NCI-H82 (cell line): Measurements from ENCODE around the gene BPTF.
"Not testable (repeated sequence)": the region's sequence is repeated elsewhere in the genome, so short reads cannot be mapped to it uniquely, and the experiment has no call there.

Source experiments
- DNase-seq: peaks from one replicate; lab custom pipeline; 2025; lab: John Stamatoyannopoulos, UW

BPTF gene

DNA sequence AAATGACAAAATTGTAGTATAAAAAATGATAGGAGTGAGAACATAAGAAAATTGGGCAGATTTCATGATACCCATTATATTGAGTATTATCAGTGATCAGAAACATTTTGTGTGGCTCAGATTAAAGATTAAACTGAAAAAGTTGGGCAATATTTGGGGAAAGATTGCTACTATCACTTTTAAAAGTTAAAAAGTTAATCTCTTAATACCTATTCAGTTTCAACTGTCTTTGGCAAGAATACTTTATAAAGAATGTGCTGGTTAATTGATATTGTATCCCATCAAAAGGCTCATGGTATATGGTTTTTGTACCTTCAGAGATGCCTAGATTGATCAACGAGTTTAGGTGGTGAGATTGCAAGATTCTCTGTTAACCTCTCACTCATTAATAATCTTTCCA is 55.8 kb downstream of the BPTF start:
- DNase-seq = no peak

DNA sequence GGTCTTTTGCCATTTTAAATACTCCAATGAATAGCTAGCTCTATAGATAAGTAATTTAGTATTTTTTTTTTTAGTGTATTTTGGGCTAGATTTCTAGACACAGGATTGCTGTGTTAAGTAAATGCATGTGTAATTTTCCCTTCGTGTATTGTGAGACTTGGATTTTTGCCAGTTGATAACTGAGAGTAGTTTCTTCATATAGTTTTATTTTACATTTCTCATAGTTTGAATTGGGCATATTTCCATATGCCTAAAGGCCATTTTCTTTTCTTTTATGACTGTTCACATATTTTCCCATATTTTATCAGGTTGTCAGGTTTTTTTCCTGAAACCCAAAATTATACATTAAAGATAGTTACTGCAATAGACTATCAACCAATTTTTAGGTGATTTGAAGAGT is 59.4 kb downstream of the BPTF start:
- DNase-seq = no peak

DNA sequence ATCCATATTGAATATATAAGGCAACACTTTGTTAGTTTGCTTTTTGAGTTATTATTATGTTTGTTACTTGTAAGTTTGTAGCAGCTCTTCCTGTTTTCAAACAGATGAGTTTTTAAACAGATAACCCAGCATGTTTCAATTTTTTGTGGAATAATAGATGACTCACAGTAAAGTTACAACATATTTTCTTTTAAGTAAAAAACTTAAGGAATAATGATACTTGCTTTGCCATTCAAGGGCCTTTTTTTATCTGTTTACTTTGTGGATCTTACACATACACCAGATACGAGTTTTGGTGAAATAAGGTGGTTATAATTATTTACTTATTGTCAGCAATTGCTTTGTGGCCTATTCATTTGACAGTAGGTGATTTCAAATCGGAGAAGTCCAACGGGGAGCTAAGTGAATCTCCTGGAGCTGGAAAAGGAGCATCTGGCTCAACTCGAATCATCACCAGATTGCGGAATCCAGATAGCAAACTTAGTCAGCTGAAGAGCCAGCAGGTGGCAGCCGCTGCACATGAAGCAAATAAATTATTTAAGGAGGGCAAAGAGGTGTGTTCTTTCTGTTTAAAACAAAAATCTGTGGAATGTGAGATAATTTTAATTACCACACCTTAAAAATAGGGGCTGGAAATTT is 66.3 kb downstream of the BPTF start:
- DNase-seq = peak; percentile 20

DNA sequence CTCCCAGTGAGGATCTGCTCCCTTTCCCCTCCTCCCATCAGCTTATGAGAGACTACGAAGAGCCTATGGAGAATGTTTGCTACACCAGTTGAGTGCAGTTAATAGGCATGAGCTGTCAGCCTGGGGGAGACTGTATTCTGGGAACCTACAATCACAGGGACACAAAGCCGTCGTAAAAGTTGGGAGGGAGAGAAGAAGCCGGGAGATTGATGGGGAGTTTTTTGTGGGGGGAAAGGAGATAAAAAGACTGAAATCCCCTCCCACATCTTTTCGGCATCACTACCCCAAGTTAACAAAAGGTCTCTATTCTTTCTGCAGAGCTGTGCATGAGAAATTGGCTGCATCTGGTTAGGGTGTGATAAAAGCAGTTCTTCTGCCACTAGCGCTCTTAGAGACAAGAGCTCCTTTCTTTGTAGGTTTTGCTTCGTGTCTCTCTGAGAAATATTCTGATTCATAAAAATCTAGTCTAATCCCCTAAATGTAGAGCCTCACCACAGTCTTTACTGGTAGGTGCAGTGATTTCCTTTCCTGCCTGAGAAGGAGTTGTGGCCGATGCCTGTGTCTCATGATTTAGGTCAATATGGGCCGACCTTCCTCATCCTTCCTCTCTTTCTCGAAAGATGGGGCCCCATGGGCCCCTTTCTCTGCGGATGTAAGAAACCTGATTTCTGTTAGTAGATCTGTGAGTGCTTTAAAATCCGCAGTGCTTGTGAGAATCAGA is 77.4 kb downstream of the BPTF start:
- DNase-seq = no peak

DNA sequence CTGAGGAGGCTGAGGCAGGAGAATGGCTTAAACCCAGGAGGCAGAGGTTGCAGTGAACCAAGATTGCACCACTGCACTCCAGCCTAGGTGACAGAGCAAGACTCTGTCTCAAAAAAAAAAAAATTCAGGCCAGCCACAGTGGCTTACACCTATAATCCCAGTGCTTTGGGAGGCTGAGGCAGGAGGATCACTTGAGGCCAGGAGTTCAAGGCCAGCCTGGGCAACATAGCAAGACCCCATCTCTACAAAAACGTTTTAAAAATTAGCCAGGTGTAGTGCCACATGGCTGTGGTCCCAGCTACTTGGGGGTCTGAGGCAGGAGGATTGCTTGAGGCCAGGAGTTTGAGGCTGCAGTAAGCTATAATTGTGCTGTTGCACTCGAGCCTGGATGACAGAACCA is 80.0 kb downstream of the BPTF start:
- not testable (repeated sequence) for DNase-seq

DNA sequence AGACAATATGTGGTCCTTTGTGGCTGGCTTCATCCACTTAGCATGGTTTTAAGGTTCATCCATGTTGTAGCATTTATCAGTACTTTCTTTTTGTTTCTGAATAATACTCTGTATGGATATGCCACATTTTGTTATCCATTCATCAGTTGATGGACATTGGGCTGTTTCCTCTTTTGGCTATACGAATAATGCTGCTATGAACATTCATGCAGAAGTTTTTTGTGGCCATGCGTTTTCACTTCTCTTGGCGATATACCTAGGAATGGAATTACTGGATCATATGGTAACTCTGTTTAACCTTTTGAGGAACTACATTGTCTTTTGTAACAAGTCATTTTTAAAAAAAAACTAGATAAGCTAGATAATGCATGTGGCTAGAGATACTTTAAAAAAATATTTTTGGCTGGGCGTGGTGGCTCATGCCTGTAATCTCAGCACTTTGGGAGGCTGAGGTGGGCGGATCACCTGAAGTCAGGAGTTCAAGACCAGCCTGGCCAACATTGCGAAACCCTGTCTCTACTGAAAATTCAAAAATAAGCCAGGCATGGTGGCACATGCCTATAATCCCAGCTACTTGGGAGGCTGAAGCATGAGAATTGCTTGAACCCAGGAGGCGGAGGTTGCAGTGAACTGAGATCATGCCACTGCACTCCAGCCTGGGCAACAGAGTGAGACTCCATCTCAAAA is 85.0 kb downstream of the BPTF start:
- DNase-seq = not testable (repeated sequence)

DNA sequence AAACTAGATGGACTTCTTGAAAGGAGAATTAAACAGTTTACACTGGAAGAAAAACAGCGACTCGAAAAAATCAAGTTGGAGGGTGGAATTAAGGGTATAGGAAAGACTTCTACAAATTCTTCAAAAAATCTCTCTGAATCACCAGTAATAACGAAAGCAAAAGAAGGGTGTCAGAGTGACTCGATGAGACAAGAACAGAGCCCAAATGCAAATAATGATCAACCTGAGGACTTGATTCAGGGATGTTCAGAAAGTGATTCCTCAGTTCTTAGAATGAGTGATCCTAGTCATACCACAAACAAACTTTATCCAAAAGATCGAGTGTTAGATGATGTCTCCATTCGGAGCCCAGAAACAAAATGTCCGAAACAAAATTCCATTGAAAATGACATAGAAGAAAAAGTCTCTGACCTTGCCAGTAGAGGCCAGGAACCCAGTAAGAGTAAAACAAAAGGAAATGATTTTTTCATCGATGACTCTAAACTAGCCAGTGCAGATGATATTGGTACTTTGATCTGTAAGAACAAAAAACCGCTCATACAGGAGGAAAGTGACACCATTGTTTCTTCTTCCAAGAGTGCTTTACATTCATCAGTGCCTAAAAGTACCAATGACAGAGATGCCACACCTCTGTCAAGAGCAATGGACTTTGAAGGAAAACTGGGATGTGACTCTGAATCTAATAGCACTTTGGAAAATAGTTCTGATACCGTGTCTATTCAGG is 85.9 kb downstream of the BPTF start:
- DNase-seq = no peak

DNA sequence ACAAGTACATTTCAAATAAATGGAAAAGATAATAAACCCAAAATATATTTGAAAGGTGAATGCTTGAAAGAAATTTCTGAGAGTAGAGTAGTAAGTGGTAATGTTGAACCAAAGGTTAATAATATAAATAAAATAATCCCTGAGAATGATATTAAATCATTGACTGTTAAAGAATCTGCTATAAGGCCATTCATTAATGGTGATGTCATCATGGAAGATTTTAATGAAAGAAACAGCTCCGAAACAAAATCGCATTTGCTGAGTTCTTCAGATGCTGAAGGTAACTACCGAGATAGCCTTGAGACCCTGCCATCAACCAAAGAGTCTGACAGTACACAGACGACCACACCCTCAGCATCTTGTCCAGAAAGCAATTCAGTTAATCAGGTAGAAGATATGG is 86.8 kb downstream of the BPTF start:
- DNase-seq = no peak

DNA sequence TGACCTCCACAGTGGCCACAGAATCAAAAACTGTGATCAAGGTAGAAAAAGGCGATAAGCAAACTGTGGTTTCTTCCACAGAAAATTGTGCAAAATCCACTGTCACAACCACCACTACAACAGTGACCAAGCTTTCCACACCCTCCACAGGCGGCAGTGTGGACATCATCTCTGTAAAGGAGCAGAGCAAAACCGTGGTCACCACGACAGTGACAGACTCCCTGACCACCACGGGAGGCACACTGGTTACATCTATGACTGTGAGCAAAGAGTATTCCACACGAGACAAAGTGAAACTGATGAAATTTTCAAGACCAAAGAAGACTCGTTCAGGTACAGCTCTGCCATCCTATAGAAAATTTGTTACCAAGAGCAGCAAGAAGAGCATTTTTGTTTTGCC is 87.4 kb downstream of the BPTF start:
- no peak for DNase-seq

DNA sequence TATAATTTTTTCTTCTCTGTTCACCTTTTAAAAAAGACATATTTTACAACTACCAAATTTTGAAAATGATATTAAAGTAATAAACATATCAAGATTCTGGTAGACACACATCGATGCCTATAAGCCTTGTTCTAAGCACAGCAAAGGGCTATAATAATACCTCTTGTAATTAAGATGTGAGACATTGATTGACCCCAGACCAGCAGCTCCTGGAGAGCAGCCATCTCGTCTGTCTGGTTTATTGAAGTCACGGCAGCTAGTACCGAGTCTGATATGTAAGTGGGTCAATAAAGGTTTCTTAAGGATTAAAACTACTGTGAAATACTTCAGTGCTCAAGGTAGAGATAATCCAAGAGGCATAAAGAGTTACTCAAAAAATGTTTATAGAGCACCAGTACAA is 94.9 kb downstream of the BPTF start:
- no peak for DNase-seq

DNA sequence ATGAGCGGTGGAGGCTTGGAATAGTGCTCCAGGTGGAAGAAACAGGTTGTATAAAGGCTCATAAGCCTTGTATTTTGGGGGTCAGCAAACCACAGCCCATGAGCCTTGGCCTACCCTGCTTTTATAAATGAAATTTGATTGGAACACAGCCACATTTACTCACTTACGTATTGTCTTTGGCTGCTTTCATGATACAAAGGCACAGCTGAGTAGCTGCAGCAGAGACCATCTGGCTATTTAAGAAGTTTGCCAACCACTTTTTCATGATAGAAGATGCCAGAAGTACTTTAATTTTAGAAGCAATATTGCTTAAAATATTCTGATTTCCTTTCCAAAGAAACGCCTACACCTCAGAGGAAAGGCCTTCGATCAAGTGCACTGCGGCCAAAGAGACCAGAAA is 97.2 kb downstream of the BPTF start:
- DNase-seq = no peak

DNA sequence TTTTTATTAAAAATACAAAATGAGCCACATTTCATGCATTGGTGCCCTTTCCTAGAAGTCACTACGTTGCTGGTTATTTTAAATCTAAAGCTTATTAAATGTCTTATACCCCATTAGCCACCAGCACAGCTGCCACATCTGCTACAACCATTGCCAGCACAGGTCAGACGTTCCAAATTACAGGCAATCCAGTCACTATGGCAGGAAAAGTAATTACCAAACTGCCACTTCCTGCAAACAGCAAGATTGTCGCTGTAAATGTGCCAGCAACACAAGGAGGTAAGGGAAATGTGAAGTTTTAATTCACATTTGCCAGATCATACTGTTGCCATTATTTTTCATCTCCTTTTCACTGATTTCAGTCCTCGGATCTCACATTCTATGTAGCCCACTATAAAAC is 103.5 kb downstream of the BPTF start:
- DNase-seq = peak; percentile 22

DNA sequence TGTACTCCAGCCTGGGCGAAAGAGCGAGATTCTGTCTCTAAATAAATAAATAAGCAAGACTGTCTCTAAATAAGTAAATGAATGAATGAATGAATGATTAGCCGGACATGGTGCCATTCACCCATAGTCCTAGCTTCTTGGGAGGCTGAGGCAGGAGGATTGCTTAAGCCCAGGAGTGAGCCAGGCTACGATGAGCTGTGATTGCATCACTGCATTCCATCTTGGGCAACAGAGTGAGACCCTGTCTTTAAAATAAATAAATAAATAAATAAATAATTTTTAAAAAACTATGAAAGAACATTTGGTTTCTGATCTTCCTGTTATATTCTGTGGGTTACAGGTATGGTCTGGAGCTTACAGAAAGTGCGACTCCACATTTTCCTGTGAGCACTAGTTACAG is 105.9 kb downstream of the BPTF start:
- no peak for DNase-seq

DNA sequence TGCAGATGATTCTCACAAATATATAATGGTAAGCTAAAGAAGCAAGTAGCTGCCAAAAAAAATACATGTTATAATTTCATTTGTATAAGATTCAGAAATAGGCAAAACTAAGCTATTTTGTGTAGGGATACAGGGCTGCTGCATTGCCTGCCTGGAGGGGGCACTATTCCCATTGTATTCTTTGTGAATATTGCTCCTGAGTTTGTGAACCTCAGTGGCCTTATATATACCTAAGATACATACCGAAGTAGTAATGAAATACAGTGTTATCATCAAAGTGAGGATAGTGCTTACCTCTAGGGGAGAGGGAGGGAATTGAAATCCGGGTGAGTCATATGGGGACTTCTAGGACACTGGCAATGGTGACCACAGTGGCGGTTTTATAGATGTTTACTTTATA is 117.5 kb downstream of the BPTF start:
- DNase-seq = peak; percentile 10

DNA sequence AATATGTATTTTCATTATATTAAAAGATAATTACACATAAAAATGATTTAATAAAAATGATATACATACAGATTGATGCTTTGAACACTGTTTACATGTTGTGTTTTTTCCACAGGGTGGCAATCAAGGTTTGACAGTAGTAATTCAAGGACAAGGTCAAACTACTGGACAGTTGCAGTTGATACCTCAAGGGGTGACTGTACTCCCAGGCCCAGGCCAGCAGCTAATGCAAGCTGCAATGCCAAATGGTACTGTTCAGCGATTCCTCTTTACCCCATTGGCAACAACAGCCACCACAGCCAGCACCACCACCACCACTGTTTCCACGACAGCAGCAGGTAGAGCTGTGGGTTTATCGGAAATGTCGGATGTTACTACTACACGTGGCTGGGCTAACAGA is 118.7 kb downstream of the BPTF start:
- DNase-seq = no peak

DNA sequence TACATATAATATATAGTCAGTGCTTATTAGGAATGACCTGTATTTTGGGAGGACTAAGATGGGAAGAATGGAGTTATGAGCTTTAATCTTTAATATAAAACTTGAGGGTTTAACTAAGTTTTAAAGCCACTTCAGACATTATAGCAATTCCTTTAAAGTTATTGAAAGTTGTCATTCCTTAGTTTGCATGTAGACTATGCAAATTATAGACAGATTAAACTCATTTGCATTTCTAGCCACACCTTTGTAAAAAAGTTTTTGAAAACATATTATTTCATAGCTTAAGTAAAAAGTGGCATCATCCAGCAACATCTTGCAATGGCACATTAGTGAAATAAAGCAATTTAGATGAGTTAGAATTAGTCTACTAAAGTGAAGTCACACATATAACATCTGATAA is 121.2 kb downstream of the BPTF start:
- DNase-seq = no peak

DNA sequence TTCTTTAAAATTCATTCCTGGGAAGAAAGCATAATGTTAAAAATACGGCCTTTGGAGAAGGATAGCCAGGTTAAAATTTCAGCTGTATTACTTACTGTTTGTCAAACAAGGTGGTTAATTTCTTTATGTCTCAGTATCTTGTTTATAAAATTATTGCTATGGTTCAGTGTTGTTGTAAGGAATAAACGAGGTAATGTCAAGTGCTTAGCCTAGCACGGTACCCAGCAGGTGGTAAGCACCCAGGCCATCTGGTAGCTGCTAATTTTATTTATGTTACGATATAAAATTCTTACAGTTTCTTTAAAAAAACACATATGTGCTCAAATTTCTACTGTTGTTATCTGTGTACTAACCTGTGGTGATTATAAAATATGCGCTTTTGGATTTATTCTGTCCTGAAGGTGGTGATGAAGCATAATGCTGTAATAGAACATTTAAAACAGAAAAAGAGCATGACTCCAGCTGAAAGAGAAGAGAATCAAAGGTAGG is 122.1 kb downstream of the BPTF start:
- no peak for DNase-seq

DNA sequence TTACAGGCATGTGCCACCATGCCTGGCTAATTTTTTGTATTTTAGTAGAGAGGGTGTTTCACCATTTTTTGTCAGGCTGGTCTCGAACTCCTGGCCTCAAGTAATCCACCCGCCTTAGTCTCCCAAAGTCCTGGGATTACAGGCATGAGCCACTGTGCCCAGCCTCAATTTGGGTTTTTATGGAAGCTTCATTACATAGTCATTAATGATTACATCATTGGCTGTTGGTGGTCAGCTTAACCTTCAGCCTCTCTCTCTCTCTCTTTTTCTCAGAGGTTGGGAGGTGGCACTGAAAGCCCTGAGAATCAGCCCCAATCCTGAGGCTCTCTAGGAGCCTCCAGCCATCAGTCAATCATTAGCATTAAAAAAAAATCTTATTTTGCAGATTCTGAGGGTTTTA is 125.6 kb downstream of the BPTF start:
- DNase-seq = no peak

DNA sequence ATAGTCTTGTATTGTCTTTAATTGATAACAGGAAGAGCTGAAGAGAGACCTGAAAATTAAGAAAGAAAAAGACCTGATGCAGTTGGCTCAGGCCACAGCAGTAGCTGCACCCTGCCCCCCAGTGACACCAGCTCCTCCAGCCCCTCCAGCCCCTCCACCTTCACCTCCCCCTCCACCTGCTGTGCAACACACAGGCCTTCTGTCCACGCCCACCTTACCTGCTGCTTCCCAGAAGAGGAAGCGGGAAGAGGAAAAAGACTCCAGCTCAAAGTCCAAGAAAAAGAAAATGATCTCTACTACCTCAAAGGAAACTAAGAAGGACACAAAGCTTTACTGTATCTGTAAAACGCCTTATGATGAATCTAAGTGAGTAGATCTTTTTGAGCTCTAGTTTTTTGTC is 134.2 kb downstream of the BPTF start:
- no peak for DNase-seq

DNA sequence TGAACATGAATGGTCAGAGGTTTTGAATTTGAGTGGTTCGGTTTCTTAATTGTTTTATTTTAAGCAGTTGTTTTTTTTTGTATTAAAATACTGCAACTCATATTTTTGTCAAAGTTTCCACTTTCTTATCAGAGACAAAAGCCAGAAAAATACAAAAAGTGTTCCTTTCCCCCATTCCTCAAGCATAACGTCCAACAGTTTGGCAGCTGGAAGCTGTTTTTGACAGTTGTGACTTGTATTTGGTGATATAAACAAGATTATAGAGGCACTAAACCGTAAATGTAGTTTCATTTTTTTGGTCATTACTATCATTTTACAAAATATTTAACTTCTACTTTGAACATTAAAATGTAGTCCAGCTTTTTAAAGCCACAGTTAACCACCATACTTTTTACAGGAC is 135.0 kb downstream of the BPTF start:
- not testable (repeated sequence) for DNase-seq

DNA sequence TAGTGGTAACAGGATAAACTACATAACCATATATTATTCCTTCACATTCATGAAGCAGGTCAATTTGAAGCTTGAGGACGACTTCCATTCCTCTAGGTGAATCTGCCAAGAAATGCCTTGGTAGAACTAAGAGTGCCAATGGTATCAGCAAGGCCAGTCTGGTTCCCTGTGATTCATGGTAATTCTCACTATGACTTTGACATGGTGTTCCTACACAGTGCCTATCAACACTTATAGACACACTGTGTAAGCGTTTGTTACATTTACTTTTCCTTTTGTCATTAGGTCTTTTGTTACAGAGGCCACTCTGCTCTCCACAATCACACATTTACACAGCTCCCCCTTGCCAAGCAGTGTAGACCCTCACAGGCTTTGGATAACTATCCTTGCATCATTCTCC is 136.9 kb downstream of the BPTF start:
- DNase-seq = not testable (repeated sequence)

DNA sequence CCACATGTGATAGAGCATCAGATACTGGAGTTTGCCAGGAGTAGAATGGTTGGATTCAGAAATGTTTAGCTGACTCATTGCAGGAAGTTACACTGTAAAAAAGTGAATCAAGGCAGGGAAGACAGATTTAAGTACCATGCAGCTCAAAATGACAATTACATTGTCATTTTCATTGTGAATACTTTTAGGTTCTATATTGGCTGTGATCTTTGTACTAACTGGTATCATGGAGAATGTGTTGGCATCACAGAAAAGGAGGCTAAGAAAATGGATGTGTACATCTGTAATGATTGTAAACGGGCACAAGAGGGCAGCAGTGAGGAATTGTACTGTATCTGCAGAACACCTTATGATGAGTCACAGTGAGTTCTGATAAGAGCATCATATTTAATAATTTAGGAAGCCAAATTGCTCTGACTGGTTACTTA is 137.9 kb downstream of the BPTF start:
- peak; percentile 88 for DNase-seq

DNA sequence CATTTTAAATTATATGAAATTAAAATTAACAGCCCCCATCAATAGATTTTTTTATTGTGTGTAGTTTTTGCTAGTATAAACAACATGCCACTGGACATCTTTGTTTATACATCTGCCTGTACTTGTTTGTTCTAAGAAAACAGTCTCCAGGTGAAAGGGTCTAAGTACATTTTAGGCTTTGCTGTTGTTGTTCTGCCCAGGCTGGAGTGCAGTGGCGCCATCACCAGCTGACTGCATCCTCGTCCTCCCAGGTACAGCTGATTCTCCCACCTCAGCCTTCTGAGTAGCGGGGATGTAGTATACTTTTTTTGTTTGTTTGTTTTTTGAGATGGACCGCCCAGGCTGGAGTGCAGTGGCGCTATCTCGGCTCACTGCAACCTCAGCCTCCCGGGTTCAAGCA is 145.5 kb downstream of the BPTF start:
- DNase-seq = no peak
